A549 (cell line): ENCODE measurements around the gene CPZ. TPM values are rescaled to one million over a fixed set of nuclear protein-coding genes. Genes with fewer than 3 reads are reported as not detected.

ENCODE experiments used
- ATAC-seq, 2 experiments: fragments of 200-7000 bp in 1 of 2; fragments of >200 bp in 1 of 2; cut with Nextera tagmentation in 1 of 2; cut with Tn5 transposase in 1 of 2; 3 replicates each; pipeline versions ENCODE4 v1.8.0 to v1.9.1; 2018 to 2020; ENCODE audit warnings: mild to moderate bottlenecking in 1 of 2, moderate library complexity in 1 of 2
- CTCF ChIA-PET: fragments of 300-600 bp; sonication (Branson Sonifier 250); formaldehyde crosslinking; extraction: SDS; loops from one replicate; lab custom pipeline; 2021; ENCODE audit warnings: antibody characterized with exemption, inconsistent platforms; lab: Yijun Ruan, JAX
- POLR2A ChIA-PET: fragments of 350-600 bp; formaldehyde crosslinking; extraction: SDS; loops from one replicate; lab custom pipeline; 2021; ENCODE audit warnings: antibody characterized with exemption, inconsistent platforms; lab: Yijun Ruan, JAX
- DNase-seq, 2 experiments: peaks; one replicate each; pipeline versions ENCODE4 v3.0.0 to v3.0.0-alpha.2; 2011 to 2016; ENCODE audit warnings: low read depth in 1 of 2, low spot score in 1 of 2
- FAIRE-seq: peaks from 2 replicates; lab custom pipeline; 2011; peaks lifted over from hg19 to GRCh38; lab: Jason Lieb, UNC
- H3K27ac ChIP-seq, 2 experiments: fragments of >200 bp; sonication (Bioruptor Twin); formaldehyde crosslinking; 3 replicates each; pipeline ENCODE4 v1.5.1; 2016 to 2017
- H3K4me1 ChIP-seq: fragments of >200 bp; sonication (Bioruptor Twin); formaldehyde crosslinking; 3 replicates; pipeline ENCODE4 v1.6.1; 2016
- H3K4me2 ChIP-seq: fragments of >200 bp; sonication (Bioruptor Twin); formaldehyde crosslinking; 3 replicates; pipeline ENCODE4 v1.6.1; 2016
- H3K4me3 ChIP-seq: fragments of >200 bp; sonication (Bioruptor Twin); formaldehyde crosslinking; 3 replicates; pipeline ENCODE4 v1.5.1; 2016
- H3K9me3 ChIP-seq: fragments of >200 bp; sonication (Bioruptor Twin); formaldehyde crosslinking; 3 replicates; pipeline ENCODE4 v1.6.1; 2016
- ATOH8 ChIP-seq: fragments of 250-450 bp; sonication (Bioruptor Pico); IDR thresholded peaks from 2 replicates; pipeline ENCODE4 v1.5.0; 2020; ENCODE audit warnings: low read depth, mild to moderate bottlenecking, moderate library complexity
- BCL3 ChIP-seq: fragments of >200 bp; sonication (Bioruptor Twin); formaldehyde crosslinking; IDR thresholded peaks from 3 replicates; pipeline ENCODE4 v1.6.1; 2016
- CBX2 ChIP-seq: fragments of 200-600 bp; sonication (generic); IDR thresholded peaks from 2 replicates; pipeline ENCODE4 v1.6.1; 2016; ENCODE audit warnings: low read depth, mild to moderate bottlenecking, borderline replicate concordance
- CBX8 ChIP-seq: fragments of 200-600 bp; sonication (generic); IDR thresholded peaks from 2 replicates; pipeline ENCODE4 v1.6.1; 2016
- EHF ChIP-seq: fragments of 250-450 bp; sonication (Bioruptor Pico); IDR thresholded peaks from 2 replicates; pipeline ENCODE4 v1.5.0; 2020; ENCODE audit warnings: mild to moderate bottlenecking
- EHMT2 ChIP-seq: fragments of 200-600 bp; sonication (generic); IDR thresholded peaks from 2 replicates; pipeline ENCODE4 v1.6.1; 2016; ENCODE audit warnings: antibody characterized with exemption, low read depth, mild to moderate bottlenecking, moderate library complexity
- ESRRA ChIP-seq: fragments of 150-350 bp; IDR thresholded peaks from 2 replicates; pipeline ENCODE4 v1.6.1; 2014; ENCODE audit warnings: mild to moderate bottlenecking, low read length, borderline replicate concordance
- HDAC2 ChIP-seq: fragments of 200-600 bp; sonication (generic); IDR thresholded peaks from 2 replicates; pipeline ENCODE4 v1.6.1; 2016
- HES2 ChIP-seq: fragments of >200 bp; sonication (Bioruptor Twin); formaldehyde crosslinking; IDR thresholded peaks from 2 replicates; pipeline ENCODE4 v1.6.1; 2016
- HMGXB4 ChIP-seq: fragments of 250-450 bp; sonication (Bioruptor Pico); IDR thresholded peaks from 2 replicates; pipeline ENCODE4 v1.5.0; 2021; ENCODE audit warnings: mild to moderate bottlenecking, moderate library complexity, borderline replicate concordance
- HOXA7 ChIP-seq: fragments of 250-450 bp; sonication (Bioruptor Pico); IDR thresholded peaks from 2 replicates; pipeline ENCODE4 v1.5.0; 2020; ENCODE audit warnings: mild to moderate bottlenecking, moderate library complexity
- HOXB13 ChIP-seq: fragments of 250-450 bp; sonication (Bioruptor Pico); IDR thresholded peaks from 2 replicates; pipeline ENCODE4 v1.5.0; 2020; ENCODE audit warnings: low read depth, mild to moderate bottlenecking, moderate library complexity
- MAFK ChIP-seq: fragments of 450-650 bp; IDR thresholded peaks from 2 replicates; pipeline ENCODE4 v1.6.1; 2014; ENCODE audit not compliant: partially characterized antibody
- MAX ChIP-seq: IDR thresholded peaks from 2 replicates; pipeline ENCODE4 v1.6.1; 2012
- MAZ ChIP-seq: fragments of 150-350 bp; IDR thresholded peaks from 2 replicates; pipeline ENCODE4 v1.6.1; 2014; ENCODE audit warnings: antibody characterized with exemption, low read depth, low read length, borderline replicate concordance
- NPAS2 ChIP-seq: fragments of 250-450 bp; sonication (Bioruptor Pico); IDR thresholded peaks from 2 replicates; pipeline ENCODE4 v1.8.0; 2022; ENCODE audit warnings: mild to moderate bottlenecking, moderate library complexity, borderline replicate concordance
- POLR2A ChIP-seq: IDR thresholded peaks from 2 replicates; pipeline ENCODE4 v1.6.1; 2012; ENCODE audit warnings: mild to moderate bottlenecking, low read length
- RARB ChIP-seq: fragments of 250-450 bp; sonication (Bioruptor Pico); IDR thresholded peaks from 2 replicates; pipeline ENCODE4 v1.8.0; 2021; ENCODE audit warnings: mild to moderate bottlenecking, moderate library complexity
- REST ChIP-seq: fragments of 200-600 bp; sonication (generic); IDR thresholded peaks from 2 replicates; pipeline ENCODE4 v1.6.1; 2016; ENCODE audit warnings: antibody characterized with exemption, mild to moderate bottlenecking, moderate library complexity
- RFX5 ChIP-seq: fragments of 450-650 bp; IDR thresholded peaks from 2 replicates; pipeline ENCODE4 v1.7.1; 2014; ENCODE audit warnings: antibody characterized with exemption, mild to moderate bottlenecking, moderate library complexity
- SMC3 ChIP-seq: fragments of >200 bp; sonication (Bioruptor Twin); formaldehyde crosslinking; IDR thresholded peaks from 3 replicates; pipeline ENCODE4 v1.6.1; 2018; ENCODE audit warnings: inconsistent platforms
- TFCP2L1 ChIP-seq: fragments of 250-450 bp; sonication (Bioruptor Pico); IDR thresholded peaks from 2 replicates; pipeline ENCODE4 v1.5.0; 2021; ENCODE audit warnings: mild to moderate bottlenecking
- ZFP36 ChIP-seq: fragments of 450-650 bp; IDR thresholded peaks from 2 replicates; pipeline ENCODE4 v1.6.1; 2014; ENCODE audit warnings: borderline replicate concordance; ENCODE audit not compliant: partially characterized antibody
- ZNF302 ChIP-seq: fragments of 250-450 bp; sonication (Bioruptor Pico); IDR thresholded peaks from 2 replicates; pipeline ENCODE4 v1.9.0; 2021; ENCODE audit warnings: inconsistent platforms, mild to moderate bottlenecking, moderate library complexity
- ZSCAN20 ChIP-seq: fragments of 250-450 bp; sonication (Bioruptor Pico); IDR thresholded peaks from 2 replicates; pipeline ENCODE4 v1.8.0; 2022; ENCODE audit warnings: mild to moderate bottlenecking, moderate library complexity
- WGBS: methylation state at CpG from one replicate; pipeline ENCODE4 v1.1.6; 2017; ENCODE audit errors: missing lambda C conversion rate; 5-methylcytosine and 5-hydroxymethylcytosine counted together
- polyA plus RNA-seq, 4 experiments: library from polyadenylated mRNA; depleted of rRNA in 3 of 4; stranded (reverse); fragments of >200 nt; fragmentation: RNase III in 1 of 4; extraction: RNeasy Plus Mini Kit Qiagen cat#74134 plus additional on column Dnase treatment in 1 of 4; gene quantifications; 2 replicates in 3 of 4; 3 replicates in 1 of 4; pipeline ENCODE4 v1.2.3, GENCODE V29; 2011 to 2017

CPZ gene
- polyA plus RNA-seq, 2 of the 4 experiments (the other 2 are of a cell fraction), result 0.09 to 0.21 TPM

- FAIRE-seq, result no peak
- 37% methylated on average over 2 of the region's 2 CpGs for WGBS
- TF ChIP-seq RFX5 (no peak), MAZ (no peak), HOXA7 (CRISPR knock-in tag) (no peak), CBX2 (no peak), TFCP2L1 (CRISPR knock-in tag) (no peak), REST (no peak), HES2 (no peak), SMC3 (no peak), HMGXB4 (CRISPR knock-in tag) (no peak), HDAC2 (no peak), EHF (CRISPR knock-in tag) (no peak), HOXB13 (CRISPR knock-in tag) (no peak)
- no peak overlapping the region for H3K4me3 ChIP-seq
- DNase-seq, result no peak
- H3K4me1 ChIP-seq, result no peaks in the 10 kb centered on the region
- CTCF ChIA-PET, result interaction anchor here (0.6 to 1.1 kb wide), 3 partner anchors 19 to 118 kb away, joined by 3 read pairs; no protein-coding TSS in a partner anchor
- POLR2A ChIA-PET, result no interaction called here
- no peak for ATAC-seq
- H3K4me2 ChIP-seq, result no peak overlapping the region
- no peaks in the 10 kb centered on the region for H3K9me3 ChIP-seq
- H3K27ac ChIP-seq, result no peak overlapping the region
These were observed 4.4 kb upstream of the CPZ start for GRCh38 chr4:8588196-8588470.

- Histone ChIP-seq H3K4me1 (no peaks in the 10 kb centered on the region), H3K4me2 (no peak overlapping the region), H3K9me3 (no peaks in the 10 kb centered on the region), H3K4me3 (no peak overlapping the region), H3K27ac (no peak overlapping the region)
- FAIRE-seq (no peak), ATAC-seq (no peak), DNase-seq (no peak)
- CTCF ChIA-PET, result interaction anchor here (1.0 to 4.4 kb wide), 3 partner anchors 18 to 120 kb away, joined by 3 to 34 read pairs (median 6); no protein-coding TSS in a partner anchor
- TF ChIP-seq ZFP36, result no peak
- no peak for TF ChIP-seq MAFK
- TF ChIP-seq POLR2A, result no peak
- no peak for TF ChIP-seq MAX
- TF ChIP-seq NPAS2 (CRISPR knock-in tag), result no peak
- TF ChIP-seq BCL3, result no peak
- no peak for TF ChIP-seq ESRRA
- no peak for TF ChIP-seq ATOH8 (CRISPR knock-in tag)
- TF ChIP-seq ZSCAN20 (CRISPR knock-in tag), result no peak
- TF ChIP-seq CBX8, result no peak
- no peak for TF ChIP-seq EHMT2
- no peak for TF ChIP-seq ZNF302 (CRISPR knock-in tag)
- no peak for TF ChIP-seq RARB (CRISPR knock-in tag)
- 58% methylated on average over 6 of the region's 10 CpGs for WGBS
- POLR2A ChIA-PET, result no interaction called here
These were observed 3.2 kb upstream of the CPZ start for GRCh38 chr4:8589336-8589735.
